ENCODE measurements around the gene RABGAP1L.

Gene RABGAP1L

GRCh38 chr1:174975764-174976163 is 816.4 kb downstream of the RABGAP1L start:
- no peak for DNase-seq

DNA sequence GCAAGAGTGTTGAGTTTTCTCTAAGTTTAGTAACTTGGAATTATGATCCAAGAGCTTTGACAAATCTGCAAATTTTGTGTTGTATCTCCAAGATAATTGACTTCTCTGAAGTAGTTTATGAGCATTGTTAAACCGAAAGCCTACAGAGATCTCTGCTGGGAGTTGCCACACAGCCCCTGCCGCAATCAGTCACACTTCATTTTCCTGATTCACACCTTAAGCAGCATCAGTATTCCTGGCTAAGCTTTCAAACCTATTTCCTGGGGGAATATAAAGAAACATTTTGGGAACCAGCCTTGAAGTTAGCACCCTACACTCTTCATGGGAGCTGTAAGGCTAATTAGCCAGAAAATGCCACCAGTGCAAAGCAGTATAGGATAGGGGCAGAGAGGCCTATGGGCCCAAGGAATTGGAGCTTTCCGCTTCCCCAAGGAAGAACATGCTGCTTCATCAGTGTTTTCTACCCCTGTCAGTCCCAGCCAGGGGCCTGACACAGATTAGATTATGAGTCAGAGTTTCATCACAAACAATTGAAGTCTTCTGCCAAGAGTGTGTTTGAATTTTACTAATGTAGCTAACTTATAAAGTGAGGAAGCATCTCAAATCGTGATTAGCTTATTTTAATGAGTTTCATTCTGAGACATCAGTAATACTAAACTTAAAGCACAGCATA is 817.3 kb downstream of the RABGAP1L start:
- DNase-seq = peak; percentile 48

GRCh38 chr1:174982971-174983689 is 823.8 kb downstream of the RABGAP1L start:
- DNase-seq = peak; percentile 43

DNA sequence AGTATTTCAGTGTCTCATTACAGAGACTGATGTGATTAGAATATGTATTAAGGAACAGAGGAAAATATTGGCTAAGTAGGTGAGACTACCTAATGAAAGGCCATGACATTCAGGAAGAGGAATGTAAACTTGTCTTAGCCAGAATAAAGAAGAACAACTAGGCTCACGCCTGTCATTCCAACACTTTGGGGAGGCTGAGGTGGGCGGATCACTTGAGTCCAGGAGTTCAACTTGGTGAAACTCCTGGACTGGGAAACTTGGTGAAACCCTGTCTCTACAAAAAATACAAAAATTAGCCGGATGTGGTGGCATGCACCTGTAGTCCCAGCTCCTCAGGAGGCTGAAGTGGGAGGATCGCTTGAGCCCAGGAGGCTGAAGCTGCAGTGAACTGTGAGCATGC is 825.6 kb downstream of the RABGAP1L start:
- DNase-seq = no peak

DNA sequence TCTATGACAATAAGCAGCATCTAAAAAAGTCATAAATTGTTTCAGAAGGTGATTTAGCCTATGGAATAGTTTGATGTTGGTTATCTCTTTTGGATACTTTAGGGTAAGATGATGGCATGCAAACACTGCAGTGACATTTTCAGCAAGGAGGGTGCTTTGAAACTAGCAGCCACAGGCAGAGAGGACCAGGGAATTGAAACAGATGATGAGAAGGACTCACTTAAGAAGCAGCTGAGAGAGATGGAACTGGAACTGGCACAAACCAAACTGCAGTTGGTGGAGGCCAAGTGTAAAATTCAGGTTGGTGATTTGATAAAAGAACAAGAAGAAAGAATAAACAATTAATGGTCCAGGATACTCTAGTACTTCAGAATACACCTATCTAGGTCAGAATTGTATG is 829.2 kb downstream of the RABGAP1L start:
- DNase-seq = no peak

DNA sequence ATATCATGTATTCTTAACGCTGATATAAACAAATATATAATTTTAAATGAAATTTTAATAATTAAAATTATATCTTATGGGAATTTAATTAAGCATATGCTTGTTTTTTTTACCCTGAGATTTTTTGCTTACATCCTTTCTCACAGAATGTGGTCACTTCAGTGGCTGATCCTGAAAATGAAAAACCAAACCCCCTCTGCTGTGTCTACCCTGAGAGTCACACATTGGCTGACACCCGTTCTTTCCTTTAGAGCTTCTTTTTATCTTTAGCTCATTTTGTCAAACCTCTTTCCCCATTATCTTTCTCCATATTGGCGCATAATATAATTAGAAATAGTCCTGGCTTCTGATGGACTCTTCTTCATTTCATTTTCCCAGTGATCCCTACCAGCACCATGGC is 829.7 kb downstream of the RABGAP1L start:
- DNase-seq = no peak

DNA sequence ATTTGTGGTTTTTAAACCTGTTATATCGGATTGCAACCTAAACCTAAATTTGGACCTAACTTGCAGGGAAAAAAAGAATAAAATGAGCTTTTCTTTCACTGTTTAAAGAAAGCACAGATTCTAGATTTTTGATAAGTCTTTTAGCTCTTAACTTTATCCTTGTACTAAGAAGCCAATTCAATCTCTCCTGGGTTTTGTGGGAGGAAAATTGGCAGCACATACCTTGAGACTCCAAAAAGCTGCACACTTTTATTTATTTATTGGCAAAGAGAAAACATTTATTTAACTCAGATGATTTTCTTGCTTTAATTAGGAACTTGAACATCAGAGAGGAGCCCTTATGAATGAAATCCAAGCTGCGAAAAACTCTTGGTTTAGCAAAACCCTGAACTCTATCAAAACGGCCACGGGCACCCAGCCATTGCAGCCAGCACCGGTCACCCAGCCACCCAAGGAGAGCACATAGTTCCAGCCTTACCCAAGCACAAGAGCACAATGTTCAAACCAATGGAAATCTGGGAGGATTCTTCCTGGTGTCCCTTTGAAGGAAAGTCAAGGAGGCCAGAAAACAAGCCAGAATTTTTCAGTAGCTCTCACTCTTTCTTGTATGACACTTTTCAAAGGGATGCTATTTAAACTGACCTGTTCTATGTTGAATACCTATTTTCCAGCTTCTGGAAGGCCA is 830.4 kb downstream of the RABGAP1L start:
- no peak for DNase-seq

GRCh38 chr1:174990382-174990999 is 831.2 kb downstream of the RABGAP1L start:
- DNase-seq = peak; percentile 33

DNA sequence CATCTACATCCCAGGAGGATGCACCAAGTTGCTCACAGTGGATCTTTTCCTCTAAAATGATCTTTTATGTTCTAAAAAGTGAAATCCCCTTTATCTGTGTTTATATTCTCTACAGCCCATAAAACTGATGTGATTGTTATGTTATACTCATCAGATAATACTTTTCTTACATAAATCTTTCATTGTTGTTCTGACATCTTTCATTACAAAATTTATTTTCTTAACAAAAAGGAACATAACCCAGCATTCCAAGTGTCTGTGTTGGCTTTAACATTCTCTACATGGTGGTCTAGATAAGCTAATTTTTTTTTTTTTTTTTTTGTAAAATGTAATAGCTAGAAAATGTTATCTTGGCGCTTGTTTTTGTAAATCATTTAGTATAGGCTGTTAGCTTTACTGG is 832.2 kb downstream of the RABGAP1L start:
- no peak for DNase-seq

DNA sequence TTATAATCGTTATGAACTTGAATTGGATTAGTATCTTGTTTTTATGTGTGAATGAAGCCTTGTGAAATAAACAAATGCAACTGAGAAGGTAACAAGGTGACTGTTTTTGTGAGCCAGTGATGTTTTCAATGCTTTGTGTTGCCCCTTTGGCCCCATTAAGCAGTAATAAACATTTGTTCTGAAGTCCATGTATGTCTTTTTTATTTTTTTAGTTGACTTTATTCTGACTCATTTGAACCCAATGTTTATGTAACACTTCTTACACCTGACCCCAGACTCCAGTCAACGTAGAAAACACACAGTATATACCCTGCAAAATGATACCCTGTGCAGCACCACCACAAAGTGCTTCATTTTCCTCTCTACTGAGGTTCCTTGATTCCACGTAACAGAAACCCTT is 835.8 kb downstream of the RABGAP1L start:
- DNase-seq = no peak

DNA sequence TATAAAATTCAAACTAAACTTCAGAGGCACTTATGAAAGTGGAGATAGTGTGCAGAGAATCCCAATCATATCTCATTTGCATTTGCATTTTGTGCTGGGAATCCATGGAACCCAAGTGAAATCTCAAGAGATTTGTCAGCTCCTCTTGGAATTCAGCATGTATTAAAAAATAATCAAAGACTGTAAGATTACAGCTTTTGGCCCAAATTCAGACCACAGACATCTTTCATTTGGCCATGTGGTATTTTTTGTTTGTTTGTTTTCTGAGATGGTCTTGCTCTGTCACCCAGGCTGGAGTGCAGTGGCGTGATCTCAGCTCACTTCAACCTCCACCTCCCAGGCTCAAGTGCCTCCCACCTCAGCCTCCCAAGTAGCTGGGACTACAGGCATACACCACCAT is 836.6 kb downstream of the RABGAP1L start:
- peak; percentile 44 for DNase-seq

DNA sequence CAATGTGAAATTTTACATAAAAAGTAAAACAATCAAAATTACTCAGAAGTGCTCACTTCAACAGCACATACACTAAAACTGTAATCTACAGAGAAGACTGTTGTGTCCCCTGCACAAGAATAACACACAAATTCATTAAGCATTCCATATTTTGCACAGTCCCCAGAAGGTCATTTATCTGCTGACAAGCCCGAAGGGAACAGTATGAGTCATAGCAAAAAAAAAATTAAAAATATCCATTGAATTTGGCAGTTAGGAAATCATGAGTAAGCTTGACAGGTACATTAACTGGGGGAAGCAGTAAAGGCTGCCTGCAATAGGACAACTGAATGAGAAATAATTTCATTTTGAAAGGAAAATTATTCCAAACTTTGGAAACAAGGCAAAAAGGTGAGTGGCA is 837.2 kb downstream of the RABGAP1L start:
- peak; percentile 47 for DNase-seq

GRCh38 chr1:174997041-174997440 is 837.7 kb downstream of the RABGAP1L start:
- DNase-seq = no peak

DNA sequence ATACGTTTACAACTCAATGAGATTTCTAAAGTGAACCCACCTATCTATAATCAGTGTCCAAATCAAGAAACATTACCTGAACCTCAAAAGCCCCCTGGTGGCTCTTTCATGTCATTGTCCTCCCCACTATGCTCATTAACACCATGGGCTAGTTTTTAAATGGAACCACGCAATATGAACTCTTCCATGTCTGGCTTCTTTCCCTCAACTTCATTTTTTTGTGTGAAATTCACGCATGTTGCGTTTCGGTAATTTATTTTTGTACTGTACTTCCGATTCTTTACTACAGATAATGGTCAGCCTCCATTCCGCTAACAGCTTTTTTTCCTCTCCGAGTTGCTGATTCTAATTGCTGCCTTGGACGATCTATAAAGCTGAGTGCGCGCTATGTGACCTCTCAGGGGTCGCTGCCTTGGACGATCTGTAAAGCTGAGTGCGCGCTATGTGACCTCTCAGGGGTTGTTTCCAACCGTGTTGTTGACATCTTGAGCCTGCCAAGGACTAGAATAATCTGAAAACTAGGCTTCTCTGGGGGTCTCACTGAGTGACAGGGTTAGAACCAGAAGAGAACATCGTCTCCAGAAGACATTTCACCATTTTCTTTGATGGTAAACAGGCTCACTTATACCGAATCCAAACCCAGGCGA is 839.4 kb downstream of the RABGAP1L start:
- DNase-seq = peak; percentile 60

DNA sequence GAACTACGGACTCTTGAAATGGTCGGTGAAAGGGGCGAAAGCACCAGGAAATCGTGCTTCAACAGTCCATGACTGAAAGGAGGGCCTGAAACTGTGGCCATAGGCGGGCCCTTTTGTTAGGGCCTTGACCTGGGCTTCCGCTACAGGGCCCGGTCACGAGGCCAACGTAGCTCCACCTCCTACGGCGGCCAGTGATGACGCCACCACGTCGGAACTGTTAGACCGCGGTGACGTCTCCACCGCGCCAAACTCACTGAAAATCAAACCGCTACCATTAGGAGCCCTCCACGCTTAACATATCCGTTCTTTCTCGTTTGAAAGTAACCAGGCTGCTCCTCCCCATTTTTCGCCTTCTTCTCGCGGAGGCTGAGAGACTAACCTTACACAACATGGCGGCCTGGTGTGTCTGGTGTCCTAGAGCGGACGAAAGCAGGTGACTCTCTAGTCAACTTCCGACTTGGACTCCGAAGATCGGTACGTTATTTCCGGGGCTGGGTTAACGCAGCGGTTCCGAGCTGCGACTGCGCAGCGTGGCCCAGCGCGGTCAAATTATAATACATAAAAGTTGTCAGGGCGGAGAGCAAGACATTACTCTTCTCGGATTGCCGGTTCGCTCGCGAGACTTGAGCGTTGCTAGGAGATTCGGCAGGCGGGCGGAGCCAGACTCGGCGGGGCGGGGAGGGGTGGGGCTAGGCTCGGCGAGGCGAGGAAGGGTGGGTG is 840.1 kb downstream of the RABGAP1L start:
- DNase-seq = peak; percentile 99

GRCh38 chr1:174999936-175000696 is 840.8 kb downstream of the RABGAP1L start, which contains the start of gene CACYBP:
Gene CACYBP (plus strand): TSS chr1:174999947. CDS start chr1:175000181, 234 bp downstream.
- peak; percentile 22 for DNase-seq

DNA sequence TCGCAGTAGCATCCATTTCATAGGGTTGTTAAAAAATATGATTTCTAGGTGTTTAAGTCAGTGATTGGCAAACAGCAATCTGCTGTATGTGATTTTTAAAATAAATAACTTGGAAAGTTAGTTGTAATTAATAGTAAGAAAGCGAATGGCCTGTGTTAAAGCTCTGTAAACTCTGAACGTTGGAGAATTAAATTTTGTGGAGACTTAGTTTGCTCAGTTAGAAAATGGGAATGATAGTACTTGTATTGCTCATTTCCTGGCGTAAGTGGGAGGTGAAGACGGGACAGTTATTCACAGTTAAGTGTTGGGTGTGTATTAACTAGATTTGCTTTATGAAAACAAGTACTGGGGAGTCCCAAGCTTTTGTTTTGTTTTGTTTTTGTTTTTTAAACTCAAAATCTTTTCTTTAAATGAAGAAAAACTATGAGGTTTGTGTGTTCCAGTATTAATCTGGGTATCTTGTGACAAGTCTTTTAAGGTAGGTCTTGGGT is 841.4 kb downstream of the RABGAP1L start:
- no peak for DNase-seq

DNA sequence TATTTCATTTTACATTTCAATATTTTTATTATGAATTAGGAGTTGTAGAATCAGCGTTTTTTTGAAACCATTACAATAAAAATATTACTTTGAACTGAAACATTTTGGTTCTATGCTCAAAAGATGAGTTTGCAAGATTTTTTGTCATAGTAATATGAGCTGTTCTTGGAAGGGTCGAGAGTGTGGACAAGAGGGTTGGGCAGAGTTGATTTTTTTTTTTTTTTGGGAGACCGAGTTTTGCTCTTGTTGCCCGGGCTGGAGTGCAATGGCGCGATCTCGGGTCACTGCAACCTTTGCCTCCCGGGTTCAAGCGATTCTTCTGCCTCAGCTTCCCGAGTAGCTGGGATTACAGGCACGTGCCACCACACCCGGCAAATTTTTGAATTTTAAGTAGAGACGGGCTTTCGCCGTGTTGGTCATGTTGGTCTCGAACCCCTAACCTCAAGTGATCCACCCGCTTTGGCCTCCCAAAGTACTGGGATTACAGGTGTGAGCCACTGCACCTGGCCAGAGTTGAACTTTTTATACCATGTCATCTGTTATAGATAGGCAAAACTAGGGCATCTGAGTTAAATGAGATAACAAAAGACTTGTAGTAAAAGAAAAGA is 843.7 kb downstream of the RABGAP1L start:
- DNase-seq = no peak

GRCh38 chr1:175003521-175003920 is 844.2 kb downstream of the RABGAP1L start:
- no peak for DNase-seq

DNA sequence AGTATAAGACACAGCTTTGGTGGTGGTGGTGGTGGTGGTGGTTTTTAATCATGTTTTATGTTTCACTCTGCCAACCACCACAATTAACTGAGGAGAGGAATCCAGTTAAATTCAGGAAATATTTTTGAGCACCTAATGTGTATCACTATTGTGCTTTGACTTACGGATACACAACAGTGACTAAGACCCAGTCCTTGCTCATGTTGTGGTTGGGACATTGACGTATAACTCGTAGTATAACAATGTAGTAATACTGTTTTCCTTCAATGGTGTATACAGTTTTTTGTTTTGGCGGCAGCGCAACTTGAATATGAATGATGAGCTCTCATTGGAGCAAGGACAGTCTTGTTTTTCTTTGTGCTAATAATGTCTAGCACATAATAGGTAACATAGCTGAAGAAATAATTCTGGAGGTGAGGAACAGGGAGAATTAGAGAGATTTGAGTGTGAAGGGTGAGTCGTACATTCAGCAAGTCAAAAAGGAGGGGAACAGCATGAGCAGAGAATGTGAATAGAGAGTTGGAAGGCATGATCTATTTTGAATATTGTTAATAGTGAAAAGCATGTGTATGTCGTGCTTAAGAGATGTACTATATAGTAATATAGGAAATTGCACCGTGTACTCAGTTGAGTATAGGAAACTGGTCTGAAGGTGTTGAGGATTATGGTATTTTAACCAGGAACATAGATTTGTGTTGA is 845.9 kb downstream of the RABGAP1L start:
- DNase-seq = no peak

Data from fibroblast of skin of back (primary cell).